HG02642 (cell line): ENCODE results near the gene MRPS15.

ENCODE experiments used
- ATAC-seq: cut with Tn5 transposase; IDR thresholded peaks from one replicate; pipeline ENCODE4 v1.9.1; 2021; ENCODE audit warnings: mild to moderate bottlenecking; ENCODE audit not compliant: unreplicated experiment, poor library complexity

MRPS15 gene

DNA sequence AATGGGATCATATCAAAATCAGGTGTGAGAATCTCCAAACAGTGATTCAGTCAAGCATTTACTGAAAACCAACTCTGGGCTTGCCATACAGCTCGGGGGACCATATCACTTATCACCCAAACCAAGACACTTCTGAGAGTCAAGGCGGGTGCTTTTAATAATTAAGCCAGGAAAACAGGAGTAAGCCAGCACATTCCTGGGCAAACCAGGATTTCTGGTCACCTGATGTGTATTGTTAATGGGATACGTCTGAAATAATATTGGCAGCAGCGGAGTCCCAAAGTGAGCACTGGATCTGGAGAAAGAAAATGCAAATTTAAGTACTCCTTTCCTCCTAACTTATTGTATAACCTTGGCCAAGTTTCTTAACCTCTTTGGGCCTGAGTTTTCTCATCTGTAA is 31.6 kb downstream of the MRPS15 start:
- ATAC-seq: no peak

DNA sequence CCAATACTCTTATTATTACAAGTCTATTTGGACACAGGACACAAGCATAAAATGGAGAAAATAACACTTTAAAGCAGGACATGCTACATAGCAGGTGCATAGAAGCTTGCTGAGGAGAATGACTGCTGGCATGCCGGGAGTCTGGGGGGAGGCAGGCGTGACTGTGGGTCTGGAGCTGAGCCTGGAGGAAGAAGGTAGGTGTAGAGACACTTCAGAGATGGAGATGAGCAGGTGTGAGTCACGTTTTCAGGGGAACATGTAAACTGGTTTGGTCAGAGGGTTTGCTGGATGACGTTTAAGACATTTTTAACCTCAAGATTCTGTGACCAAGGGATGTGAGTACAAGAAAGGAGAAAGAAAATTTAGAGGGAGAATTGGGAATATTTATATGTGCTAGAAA is 38.4 kb downstream of the MRPS15 start:
- no peak for ATAC-seq

DNA sequence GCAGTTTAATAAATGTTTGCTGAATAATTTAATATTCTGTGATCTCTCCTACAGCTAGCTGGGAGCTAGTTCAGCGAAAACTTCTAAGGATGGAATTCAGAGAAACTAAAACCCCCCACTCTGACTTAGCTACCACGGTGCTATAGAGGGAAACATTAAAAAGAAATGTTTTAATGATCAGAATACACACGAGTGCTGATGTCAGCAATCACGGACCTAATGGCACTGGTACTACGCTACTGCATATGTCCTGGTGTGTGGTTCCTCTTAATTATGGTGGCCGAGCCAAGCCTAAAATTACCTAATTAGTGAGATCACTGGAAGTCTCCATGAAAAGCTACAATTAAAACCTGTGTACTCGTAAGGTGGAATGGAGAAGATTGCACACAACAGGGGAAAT is 42.5 kb downstream of the MRPS15 start:
- ATAC-seq: no peak

DNA sequence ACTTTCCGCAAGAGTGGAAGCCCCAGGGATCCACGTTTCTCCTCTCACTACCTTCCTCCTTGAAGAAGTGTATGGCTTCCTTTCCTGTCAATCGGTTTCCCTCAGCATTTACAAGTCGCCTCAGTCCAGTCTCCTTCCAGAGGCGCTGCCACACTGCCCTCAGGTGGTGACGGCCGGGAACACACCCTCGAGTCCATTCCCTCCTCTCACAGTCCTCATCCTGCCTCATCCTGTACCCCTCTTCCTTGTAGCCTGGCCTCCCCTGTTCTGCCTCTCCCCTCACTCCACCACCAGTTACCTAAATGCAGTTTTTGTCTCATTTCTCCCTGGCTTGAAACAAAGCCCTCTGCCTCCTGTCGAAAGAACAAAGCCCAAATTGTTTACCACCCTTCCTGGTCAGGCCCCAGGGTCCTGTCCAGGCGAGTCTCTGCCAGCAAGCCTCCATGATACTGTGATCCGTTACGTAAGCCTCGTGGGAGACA is 43.3 kb downstream of the MRPS15 start:
- peak; percentile 77 for ATAC-seq

DNA sequence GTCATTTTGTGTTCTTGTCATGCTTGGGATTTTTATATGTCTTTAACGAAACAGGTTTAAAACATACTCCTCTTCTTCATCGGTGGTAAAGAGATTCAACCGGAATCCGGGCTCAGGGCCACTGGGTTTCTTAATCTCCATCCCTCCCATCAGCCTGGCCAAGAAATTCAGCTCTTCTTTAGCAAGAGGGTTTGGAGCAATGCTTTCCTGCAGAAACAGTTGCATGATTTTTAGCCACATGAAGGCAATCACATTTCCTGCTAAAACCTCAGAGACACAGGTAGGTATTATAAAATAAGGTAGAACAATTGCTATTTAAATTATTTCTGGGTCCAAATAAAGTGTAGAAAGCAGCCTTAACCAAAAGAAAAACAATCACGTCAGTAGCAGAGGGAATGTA is 43.8 kb downstream of the MRPS15 start:
- ATAC-seq: no peak

DNA sequence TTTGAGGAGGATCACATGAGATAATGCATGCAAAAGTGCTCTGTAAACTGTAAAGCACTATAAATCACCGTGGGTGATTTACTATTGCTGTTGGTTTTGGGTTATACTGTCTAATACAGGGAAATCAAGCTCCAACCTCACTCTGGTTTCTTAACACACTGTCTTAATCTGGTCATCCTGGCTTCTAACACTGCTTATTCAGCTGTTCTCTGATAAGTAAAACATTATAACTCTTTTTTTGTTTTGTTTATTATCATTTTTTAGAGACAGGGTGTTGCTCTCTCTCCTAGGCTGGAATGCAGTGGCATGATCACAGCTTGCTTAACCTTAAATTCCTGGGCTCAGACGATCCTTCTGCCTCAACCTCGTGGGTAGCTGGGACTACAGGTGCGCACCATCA is 44.6 kb downstream of the MRPS15 start:
- no peak for ATAC-seq

DNA sequence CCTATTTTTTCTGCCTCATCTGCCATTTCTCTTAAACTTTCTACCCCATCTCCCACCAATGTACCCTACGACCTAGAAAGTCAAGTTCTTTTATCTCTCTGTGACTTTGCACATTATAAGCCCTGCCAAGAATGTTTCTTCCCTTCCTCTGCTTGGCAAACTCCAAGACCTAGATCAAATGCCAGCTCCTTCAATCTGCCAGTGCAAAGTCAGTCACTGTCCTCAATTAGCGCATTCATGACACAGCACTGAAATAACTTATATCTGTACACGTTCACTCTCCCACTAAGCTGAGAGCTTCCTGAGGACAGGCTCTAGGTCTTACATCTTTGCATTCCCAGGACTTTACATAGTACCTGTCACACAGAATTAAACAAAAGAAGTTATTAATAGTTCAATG is 45.0 kb downstream of the MRPS15 start:
- ATAC-seq: no peak

DNA sequence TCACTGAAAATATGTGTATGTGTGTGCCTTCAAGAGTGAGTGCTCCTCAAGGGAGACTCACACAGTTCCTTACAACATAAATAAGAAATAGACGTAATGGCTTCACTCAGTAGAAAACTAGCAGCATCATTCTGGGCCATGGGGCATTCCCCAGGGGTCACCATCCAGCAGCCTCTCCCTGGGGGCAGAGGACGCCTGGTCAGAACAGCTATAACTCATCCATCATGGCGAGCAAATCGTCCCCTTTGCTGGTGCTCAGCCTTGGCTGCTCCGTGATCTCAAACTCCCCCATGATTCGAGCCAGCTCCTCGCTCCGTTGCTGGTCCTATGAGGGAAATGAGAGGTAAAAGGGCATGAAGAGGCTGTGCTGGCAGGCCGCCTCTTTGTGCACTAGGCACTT is 46.3 kb downstream of the MRPS15 start:
- no peak for ATAC-seq

DNA sequence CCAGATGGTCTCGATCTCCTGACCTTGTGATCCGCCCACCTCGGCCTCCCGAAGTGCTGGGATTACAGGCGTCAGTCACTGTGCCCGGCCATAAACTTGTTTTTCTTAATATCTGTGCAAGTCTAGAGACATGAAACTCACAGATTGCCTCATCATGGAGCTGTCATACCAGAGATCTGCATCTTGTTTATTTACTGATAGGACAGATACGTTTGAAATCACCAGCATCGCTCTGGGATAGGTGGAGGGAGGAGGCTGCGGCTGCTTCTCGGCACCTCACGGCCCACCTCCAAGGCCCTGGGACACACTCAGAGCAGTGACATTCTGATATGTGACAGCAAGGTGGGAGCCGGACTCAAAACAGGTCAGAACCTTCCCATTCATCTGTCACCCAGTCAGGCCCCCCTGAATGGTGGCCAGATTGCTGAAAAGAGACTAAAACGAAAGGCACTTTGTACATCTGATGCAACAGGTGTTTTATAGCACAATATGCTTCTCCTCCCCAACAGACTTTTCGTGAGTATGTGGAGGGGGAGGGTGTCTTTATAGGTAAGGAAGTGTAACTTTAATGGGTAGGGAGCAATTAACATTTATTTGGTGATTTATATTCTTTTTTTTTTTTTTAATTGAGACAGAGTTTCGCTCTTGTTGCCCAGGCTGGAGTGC is 48.4 kb downstream of the MRPS15 start:
- ATAC-seq: no peak

DNA sequence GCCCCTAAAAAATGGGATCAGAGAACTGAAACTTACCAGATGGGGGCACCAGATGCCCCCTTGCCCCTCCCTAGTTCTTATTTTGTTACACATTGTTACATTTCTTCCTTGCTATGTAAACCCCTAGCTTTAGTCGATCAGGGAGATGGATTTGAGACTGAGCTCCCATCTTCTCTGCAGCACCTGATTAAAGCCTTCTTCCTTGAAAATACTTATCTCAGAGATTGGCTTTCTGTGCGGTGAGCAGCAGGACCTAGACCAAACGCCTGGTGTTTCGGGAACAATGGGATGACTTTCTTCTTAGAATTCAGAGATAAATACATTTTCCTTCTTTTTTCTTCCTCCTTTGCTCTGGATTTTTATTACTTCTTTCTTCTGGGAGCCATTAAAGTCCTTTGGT is 49.8 kb downstream of the MRPS15 start:
- ATAC-seq: no peak

DNA sequence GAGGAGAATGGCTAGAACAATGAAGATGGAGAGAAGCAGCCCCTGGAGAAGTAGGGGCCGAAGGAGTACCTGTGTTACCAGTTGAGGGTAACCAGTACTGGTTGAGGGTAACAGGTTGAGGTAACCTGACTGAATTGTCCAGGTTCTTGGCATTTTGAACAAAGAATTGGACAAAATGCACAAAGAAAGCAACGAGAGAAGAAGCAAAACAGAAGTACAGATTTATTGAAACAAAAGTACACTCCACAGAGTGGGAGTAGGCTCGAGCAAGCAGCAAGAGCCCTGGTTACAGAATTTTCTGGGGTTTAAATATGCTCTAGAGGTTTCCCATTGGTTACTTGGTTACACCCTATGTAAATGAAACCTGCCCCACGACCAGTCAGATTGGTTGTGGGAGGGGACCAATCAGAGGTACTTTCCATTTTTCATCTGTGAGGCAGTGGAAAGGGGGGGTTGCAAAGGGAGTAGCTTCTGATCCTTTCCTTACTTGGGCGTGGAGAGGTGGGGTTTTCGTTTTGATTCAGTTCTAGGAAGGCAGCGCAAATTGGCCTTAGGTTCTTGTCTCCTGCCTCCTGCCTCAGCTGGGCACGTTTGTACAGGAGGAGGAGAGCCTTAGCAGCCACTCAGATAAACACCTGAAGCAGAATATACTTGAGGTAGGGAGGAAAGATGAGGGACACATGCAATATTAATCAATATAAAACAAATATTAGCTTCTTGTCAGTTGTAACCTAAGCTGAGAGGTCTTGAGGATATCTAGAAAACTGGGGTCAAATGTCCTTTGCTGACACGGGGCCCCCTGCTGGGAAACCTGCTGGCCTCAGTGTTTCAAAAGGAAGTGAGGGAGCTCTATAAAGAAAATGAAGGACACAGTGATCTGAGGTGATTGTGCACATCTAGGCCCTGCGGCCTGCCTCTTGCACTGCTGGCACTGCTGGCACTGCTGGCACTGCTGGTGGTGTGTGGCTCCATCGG is 52.2 kb downstream of the MRPS15 start:
- ATAC-seq: no peak

DNA sequence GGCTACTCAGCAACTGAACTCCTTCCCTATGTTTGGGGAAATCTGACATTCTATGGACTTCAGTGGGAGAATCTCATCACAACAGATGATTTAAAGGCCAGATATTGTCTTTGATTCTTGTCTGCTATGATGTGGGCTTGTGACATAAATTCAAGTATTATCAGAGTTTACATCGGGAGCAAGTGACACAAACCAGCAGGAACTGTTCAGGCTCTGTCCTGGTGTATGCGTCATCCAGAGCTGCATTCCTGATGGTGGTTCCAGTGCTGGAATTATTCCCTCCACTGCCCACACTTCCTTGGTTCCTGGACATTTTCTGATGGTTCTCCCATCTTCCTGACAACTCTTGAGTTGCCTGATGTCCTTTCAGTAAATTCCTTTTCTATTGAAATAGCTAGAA is 55.7 kb downstream of the MRPS15 start:
- ATAC-seq: no peak

DNA sequence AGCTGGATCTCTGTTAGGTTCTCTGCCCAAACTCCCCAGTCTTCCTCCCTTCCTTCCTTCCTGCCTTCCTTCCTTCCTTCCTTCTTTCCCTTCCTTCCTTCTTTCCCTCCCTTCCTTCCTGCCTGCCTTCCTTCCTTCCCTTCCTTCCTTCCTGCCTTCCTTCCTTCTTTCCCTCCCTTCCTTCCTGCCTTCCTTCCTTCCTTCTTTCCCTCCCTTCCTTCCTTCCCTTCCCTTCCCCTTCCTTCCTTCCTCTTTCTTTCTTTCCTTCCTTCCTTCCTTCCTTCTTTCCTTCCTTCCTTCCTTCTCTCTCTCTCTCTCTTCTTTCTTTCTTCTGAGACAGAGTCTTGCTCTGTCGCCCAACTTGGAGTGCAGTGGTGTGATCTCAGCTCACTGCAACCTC is 57.7 kb downstream of the MRPS15 start:
- no peak for ATAC-seq
